Iris pigment epithelial cell (primary cell): ENCODE results near the gene TGFBI.

ENCODE experiments used
- DNase-seq: peaks from one replicate; pipeline ENCODE4 v3.0.0-alpha.2; 2011; ENCODE audit warnings: low read depth

TGFBI gene

GRCh38 chr5:136028782-136029742, at the start of gene TGFBI:
TSS of gene TGFBI (plus strand) at chr5:136028988. CDS start at chr5:136029056, 68 bp downstream.
- peak; percentile 77 for DNase-seq

DNA sequence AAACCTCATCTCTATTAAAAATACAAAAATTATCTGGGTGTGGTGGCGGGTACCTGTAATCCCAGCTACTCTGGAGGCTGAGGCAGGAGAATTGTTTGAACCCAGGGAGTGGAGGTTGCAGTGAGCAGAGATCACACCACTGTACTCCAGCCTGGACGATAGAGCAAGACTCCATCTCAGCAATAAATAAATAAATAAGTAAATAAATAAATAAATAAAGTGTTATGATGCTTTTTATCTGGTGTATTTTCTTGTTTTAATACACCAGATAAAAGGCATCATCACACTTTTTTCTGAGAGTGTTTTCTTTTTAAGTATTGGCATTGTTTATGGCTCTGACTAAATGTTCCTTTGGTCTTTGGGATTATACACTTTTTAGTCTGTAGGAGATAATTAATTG, 49.8 kb upstream of the TGFBI start:
- DNase-seq, result no peak

- peak; percentile 87 for DNase-seq
Measured at GRCh38 chr5:135979510-135979909, 49.3 kb upstream of the TGFBI start.

DNA sequence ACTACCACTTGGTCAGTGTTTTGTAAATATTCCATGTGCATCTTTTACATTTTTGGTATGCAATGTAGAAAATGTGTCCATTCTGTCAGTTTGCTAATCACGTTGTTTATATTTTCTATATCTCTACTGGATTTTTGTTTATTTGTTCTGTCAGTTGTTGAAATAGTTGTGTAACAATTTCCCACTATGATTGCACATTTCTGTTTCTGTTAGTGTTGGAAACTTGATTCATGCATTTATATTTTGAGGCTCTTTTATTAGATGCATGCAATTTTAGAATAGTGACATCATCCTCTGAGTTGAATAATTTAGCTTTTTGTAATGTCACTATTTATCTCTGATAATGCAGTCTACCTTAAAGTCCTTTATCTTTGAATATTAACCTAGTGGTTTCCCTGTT, 48.2 kb upstream of the TGFBI start:
- DNase-seq, result peak; percentile 81

GRCh38 chr5:135985951-135986350, 42.8 kb upstream of the TGFBI start:
- no peak for DNase-seq

- no peak for DNase-seq
Measured at GRCh38 chr5:135986401-135986800, 42.4 kb upstream of the TGFBI start.

DNA sequence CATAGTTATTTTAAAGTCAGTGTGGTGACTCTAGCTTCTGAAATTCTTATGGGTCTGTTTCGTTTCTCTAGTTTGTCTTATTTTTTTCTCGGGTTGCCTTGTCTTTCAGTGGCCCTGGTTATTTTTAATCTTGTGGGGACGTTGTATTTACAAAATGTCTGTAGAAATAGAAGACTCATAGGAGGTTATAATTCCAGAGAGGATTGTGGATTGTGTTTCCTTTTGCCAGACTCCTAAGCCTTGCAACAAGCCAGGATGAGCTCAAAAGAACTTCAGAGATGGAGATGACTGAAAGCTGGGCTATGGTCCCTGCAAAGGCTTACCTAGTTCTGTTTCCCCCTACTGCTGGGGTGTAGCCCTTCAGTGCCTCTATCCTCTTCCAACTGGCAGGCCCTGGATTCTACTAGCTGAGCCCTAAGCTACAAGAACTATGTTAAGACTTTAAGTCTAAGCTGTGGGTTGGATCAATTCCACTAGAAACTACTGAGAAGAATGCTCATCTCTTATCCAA, 41.8 kb upstream of the TGFBI start:
- DNase-seq, result peak; percentile 49

DNA sequence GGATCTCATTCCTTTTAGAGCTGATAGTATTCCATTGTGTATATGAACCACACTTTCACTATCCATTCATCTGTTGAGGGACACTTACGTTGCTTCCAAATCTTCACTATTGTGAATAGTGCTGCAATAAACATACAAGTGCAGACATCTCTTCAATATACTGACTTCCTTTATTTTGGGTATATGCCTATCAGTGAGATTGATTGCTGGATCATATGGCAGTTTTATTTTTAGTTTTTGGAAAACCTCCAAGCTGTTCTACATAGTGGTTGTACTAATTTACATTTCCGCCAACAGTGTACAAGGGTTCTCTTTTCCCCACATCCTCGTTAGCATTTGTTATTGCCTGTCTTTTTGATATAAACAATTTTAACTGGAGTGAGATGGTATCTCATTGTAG, 40.2 kb upstream of the TGFBI start:
- DNase-seq, result no peak

DNA sequence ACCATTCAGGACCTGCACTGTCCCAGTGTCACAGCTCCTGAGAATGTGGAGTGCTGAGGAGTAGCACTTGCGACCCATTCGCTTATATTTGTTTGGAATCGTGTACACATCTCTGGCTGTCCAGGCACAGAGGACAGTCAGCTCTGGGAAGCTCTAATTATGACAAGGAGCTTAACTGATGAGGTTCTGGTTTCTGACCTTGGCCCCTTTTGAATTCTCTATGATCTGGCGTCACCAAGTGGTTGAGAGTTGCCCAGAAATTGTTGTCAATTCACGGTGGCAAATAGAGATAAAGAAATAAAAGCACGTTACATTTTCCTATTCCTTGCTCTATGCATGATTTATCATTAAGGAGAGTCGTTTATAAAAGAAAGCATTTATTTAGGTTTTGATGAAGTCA, 39.1 kb upstream of the TGFBI start:
- DNase-seq, result no peak

DNA sequence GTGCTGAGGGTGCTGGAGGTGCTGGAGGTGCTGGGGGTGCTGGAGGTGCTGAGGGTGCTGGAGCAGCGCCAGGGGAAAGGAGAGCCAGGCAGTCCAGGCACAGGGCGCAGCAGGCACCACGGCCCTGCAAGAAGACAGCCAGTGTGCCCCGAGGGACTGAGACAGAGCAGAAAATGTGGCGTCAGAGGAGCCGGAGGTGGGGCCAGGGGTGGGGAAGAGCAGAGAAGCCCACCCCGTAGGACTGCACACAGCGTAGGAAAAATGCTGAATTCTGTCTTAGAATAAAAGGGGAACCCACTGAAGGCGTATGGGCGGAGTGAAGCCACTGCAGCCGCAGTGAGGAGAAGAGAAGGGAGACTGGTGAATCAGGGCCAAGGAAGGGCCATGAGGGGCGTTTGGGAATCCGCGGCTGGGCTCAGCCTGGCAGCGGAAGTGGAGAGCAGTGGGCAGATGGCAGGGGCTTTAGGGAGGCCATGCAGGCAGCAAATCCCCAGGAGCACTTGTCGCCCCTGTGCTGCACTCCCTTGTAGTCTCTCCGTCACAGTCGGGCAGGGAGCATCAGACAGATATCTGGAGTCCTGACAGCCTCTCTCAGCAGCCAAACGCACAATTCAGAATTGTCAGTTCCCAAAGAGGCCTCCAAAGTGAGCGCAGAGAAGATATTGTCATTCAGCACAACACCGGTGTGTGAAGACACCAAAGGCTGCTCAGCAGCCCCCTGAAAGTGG, 38.1 kb upstream of the TGFBI start:
- no peak for DNase-seq

GRCh38 chr5:135991429-135991828, 37.4 kb upstream of the TGFBI start:
- DNase-seq, result no peak

DNA sequence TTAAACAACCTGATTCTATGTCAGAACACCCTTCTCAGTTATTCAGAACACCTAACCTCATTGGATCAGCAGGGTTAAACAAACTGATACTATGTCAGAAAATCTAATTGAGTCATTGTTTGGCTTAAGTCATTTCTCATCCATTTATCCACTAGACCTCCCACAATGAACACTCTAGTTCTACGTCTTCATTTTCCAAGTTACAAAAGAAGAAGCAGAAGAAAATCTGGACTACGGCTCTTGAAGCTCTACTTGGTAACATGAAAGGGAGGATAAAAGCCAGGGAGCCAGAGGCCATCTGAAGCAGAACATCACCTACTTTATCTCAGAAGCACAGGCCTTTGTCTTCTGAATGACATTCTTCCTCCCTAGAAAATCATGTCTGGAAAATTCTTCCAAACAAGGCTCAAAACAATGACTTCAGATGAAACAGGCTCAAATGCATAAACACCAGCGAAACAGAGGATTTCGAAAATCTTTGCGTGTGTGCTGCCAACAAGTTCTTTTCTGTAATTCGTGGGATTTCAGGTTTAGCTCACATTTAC, 35.4 kb upstream of the TGFBI start:
- DNase-seq, result peak; percentile 73

DNA sequence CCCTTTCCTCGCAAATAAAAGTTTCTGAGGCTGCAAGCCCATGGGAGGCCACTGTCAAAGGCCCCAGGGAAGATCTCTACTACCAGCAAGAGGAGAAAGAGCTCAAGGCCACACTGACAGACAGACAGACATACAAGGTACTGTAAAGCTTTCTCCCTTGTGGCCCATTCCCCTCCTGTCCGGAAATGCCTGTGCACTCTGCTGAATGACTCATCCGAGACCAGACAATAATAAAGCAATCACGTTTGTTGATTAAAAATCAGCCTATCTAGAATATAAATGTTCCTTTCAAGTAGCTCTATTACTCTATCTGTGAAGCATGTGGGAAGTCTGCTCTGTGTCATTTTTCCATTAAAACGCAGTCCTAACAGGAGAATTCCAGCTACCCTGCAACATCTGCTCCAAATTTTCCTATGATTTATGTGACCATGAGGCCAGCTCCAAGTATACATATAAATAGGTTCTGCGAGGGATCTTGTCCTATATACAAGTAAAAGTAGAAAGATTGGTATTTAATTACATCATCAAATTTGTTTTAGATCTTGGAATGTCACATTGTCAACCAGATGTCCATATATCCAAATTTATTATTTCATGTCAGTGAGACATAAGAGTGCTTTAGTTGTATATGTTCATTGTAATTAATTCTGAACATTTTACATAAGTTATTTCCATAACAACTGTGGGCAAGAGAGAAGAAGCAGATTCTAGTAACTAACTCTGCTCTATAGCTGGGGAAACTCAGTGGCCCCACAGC, 34.7 kb upstream of the TGFBI start:
- DNase-seq, result peak; percentile 94

GRCh38 chr5:135995976-135996375, 32.8 kb upstream of the TGFBI start:
- DNase-seq, result no peak

DNA sequence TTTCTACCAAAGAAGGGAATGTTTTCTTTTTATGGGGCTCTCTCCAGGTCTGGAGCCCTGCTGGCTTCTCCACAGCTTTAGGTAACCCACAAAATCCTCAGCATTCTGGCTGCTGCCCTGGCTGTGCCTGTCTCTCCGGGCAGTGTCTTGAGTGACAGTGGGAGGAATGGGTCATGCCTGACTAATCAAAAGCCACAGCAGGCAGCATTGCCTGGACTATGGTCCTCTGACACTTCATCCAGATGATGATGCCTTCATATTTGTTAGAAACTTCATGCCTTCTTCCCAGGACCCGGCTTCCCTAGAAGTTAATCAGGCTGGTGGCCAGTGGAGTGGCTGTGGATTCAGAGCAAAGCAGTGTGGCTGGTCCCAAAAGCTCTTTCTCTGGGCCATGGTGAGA, 32.2 kb upstream of the TGFBI start:
- DNase-seq, result peak; percentile 42

DNA sequence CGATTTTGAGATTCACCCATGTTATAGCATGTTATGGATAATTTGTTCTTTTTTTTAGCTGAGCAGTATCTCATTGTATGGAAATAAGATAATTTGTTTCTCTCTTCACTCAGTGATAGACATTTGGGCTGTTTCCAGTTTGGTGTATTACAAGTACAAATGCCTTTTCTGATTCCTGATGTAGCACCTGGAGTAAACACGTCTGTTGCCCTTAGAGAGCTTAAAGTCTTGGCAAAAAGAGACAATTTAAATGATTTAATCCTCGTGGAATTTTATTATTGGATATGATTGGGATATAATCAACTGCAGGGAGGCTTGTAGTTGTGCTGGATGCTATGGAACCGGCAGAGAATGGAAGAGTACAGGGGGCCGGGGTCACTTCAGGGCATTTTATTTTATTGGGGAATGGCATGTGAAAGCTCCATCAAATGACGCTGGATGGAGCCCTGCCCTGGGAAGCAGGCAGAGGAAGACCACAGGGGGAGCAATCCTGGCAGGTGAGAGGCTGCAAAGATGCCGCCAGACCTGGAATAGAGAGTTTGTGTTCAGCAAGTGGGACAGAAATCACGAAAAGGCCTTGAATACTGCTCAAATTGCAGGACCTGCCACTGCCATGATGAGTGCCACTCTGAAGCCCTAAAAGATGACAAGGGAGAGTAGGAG, 31.0 kb upstream of the TGFBI start:
- no peak for DNase-seq

DNA sequence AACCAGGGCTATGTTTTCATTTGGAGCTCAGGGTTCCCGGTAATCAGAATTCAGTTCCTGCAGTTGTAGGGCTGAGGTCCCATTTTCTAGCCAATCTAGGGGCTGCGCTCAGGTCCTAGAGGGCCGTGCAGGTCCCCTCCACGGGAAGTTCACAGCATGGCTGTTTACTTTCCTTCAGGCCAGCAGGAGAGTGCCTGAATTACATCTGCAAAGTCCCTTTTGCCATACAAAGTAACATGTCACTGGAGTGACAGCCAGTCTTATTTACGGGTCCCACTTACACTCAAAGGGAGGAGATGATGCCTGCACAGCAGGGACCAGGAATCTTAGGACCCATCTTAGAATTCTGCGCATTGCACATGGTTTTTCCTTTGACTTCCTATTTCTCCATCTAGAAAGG, 29.9 kb upstream of the TGFBI start:
- DNase-seq, result no peak

- DNase-seq, result peak; percentile 92
Measured at GRCh38 chr5:135999406-136000139, 29.2 kb upstream of the TGFBI start.

DNA sequence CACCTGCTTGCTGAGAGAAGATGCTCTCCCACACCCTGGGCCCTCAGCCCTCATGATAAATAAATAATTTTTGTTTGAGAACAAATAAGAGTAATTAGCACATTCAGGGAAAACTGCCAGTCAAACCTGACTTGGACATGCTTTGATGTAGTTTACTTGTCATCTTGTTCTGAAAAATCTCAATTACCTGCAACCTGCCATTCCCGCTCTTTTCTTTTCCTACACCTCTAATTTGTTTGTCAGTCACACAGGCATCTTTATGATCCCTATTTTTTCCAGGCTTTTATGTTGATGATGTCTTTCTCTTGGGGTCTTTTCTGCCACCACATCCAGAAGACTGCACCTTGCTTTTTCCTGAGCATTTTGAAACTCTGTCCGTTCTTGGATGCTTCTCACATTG, 28.6 kb upstream of the TGFBI start:
- no peak for DNase-seq

DNA sequence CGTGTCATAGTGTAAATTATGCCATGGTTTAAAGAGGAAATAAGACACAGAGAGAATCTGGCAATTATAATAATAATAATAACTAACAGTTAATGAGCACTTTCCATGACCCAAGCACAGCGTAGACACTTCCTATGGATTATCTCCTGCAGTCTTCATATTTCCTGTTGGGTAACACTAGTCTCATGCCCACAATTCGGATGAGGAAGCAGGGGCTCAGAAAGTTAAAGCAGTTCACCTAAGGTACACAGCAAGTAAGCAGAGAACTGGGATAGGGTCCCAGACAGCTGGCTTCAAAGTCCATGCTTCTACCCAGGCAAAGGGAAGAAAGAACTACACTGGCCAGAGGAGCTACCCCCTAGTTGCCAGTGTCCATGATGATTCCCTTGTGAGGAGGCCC, 27.9 kb upstream of the TGFBI start:
- peak; percentile 50 for DNase-seq
